Esophagus muscularis mucosa (tissue), 4 donors: ENCODE results near the gene POU5F1. TPM values are rescaled to one million over a fixed set of nuclear protein-coding genes. Genes with fewer than 3 reads are reported as not detected.

Source experiments
- DNase-seq: peaks from one replicate; pipeline ENCODE4 v3.0.0-alpha.2; 2017; ENCODE audit errors: extremely low spot score
- H3K27ac ChIP-seq, 4 donors: fragments of 200-600 bp; sonication (generic); replicated peaks in 1 of 4; 1 replicate in 3 of 4; 2 replicates in 1 of 4; pipeline ENCODE4 v1.5.1; 2016 to 2019; ENCODE audit warnings: mild to moderate bottlenecking in 1 of 4
- H3K27me3 ChIP-seq, 4 donors: fragments of 200-600 bp; sonication (generic); one replicate each; pipeline versions ENCODE4 v1.5.1 to v1.6.0; 2016 to 2019
- H3K36me3 ChIP-seq, 4 donors: fragments of 200-600 bp; sonication (generic); one replicate each; pipeline ENCODE4 v1.5.1; 2016 to 2019
- H3K4me1 ChIP-seq, 4 donors: fragments of 200-600 bp; sonication (generic); one replicate each; pipeline ENCODE4 v1.5.1; 2016 to 2019
- H3K4me3 ChIP-seq, 4 donors: fragments of 200-600 bp; sonication (generic); 1 replicate in 2 of 4; 2 replicates in 2 of 4; pipeline ENCODE4 v1.5.1; 2016 to 2019; ENCODE audit warnings: mild to moderate bottlenecking in 4 of 4, moderate library complexity in 1 of 4
- H3K9me3 ChIP-seq, 4 donors: fragments of 200-600 bp; sonication (generic); 1 replicate in 3 of 4; 2 replicates in 1 of 4; pipeline ENCODE4 v1.5.1; 2016 to 2019
- EP300 ChIP-seq: sonication (generic); formaldehyde crosslinking; IDR thresholded peaks from one replicate; pipeline ENCODE4 v1.6.1; 2017; ENCODE audit warnings: antibody characterized with exemption
- POLR2A ChIP-seq: fragments of 450-650 bp; IDR thresholded peaks from one replicate; pipeline ENCODE4 v1.6.1; 2017; ENCODE audit warnings: antibody characterized with exemption, moderate library complexity, mild to moderate bottlenecking, low read depth
- POLR2AphosphoS5 ChIP-seq, 2 donors: sonication (generic); formaldehyde crosslinking; IDR thresholded peaks; one replicate each; pipeline ENCODE4 v1.6.1; 2017; ENCODE audit warnings: antibody characterized with exemption in 2 of 2
- WGBS: methylation state at CpG from one replicate; pipeline ENCODE4 v1.1.5; 2018; 5-methylcytosine and 5-hydroxymethylcytosine counted together
- intact Hi-C: fragments of 100-400 bp; cut with DNase I; formaldehyde crosslinking; loops from one replicate; pipeline ENCODE4 v1.15.1; 2023
- total RNA-seq, 4 donors: library from RNA; depleted of rRNA; stranded (reverse); fragments of >200 nt; gene quantifications; one replicate each; pipeline versions ENCODE4 v1.1.0 to v1.2.1, GENCODE V29; 2016
- TF ChIP-seq, protein P1 (sequence below), 3 experiments: fragments of 200-600 bp in 2 of 3; fragments of 450-650 bp in 1 of 3; sonication (generic) in 2 of 3; IDR thresholded peaks; one replicate each; pipeline ENCODE4 v1.5.1; 2017 to 2019; ENCODE audit warnings: antibody characterized with exemption in 3 of 3, mild to moderate bottlenecking in 2 of 3, moderate library complexity in 1 of 3

POU5F1 gene
- total RNA-seq, 4 donors from 2014 or later = 1.3 TPM; not detected in 3

DNA sequence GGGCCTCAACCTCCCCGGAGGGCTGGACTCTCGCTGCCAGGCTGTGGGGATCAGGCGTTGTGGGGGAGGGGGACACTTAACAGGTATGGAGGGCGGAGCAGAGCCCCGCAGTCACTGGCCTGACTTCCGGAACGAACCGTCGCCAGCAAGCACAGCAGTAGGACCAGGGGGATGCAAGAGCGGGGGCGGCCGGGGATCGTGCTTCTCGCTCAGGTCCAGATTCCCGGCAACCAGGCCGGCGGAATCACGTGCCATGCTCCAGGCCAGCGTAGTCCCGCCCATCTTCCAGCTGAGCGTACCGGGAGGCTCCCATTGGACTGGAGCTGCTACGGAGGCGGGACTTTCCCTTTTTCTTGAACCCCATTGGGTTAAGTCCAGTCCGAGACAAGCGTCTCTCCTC, 10.0 kb upstream of the POU5F1 start:
- Histone ChIP-seq H3K27ac (peak overlapping the region in 2 of 4 donors; percentile 46 to 58), H3K36me3 (no peaks in the 10 kb centered on the region), H3K4me3 (peak overlapping the region; percentile 26 to 52 (median 48)), H3K9me3 (no peaks in the 10 kb centered on the region), H3K4me1 (peaks cover 0 to 19% (median 6%) of the 10 kb centered on the region in 4 donors), H3K27me3 (no peaks in the 10 kb centered on the region)
- TF ChIP-seq POLR2A (no peak), POLR2AphosphoS5 (IDR thresholded peaks at IDR 0.05) (peak in 1 of 2 donors; percentile 15)
- DNase-seq = no peak
- intact Hi-C loops = no loop called here
- WGBS = 82% methylated on average over 16 of the region's 26 CpGs

DNA sequence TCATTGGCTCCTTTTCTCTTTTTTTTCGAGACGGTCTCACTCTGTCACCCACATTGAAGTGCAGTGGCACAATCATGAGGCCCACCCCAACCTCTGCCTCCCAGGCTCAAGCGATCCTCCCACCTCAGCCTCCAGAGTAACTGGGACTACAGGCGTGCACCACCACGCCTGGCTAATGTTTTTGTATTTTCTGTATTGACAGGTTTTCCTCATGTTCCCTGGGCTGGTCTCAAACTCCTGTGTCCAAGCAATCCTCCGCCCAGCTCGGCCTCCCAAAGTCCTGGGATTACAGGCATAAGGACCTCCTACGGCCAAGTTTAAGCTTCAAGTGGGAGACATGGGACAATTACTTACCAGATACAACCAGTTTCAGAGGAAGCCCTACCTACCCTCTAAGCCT, 9.4 kb upstream of the POU5F1 start:
- DNase-seq = no peak
- H3K27ac ChIP-seq = peak overlapping the region in 1 of 4 donors; percentile 58
- TF ChIP-seq, protein P1, sequence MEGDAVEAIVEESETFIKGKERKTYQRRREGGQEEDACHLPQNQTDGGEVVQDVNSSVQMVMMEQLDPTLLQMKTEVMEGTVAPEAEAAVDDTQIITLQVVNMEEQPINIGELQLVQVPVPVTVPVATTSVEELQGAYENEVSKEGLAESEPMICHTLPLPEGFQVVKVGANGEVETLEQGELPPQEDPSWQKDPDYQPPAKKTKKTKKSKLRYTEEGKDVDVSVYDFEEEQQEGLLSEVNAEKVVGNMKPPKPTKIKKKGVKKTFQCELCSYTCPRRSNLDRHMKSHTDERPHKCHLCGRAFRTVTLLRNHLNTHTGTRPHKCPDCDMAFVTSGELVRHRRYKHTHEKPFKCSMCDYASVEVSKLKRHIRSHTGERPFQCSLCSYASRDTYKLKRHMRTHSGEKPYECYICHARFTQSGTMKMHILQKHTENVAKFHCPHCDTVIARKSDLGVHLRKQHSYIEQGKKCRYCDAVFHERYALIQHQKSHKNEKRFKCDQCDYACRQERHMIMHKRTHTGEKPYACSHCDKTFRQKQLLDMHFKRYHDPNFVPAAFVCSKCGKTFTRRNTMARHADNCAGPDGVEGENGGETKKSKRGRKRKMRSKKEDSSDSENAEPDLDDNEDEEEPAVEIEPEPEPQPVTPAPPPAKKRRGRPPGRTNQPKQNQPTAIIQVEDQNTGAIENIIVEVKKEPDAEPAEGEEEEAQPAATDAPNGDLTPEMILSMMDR (IDR thresholded peaks at IDR 0.05) = no peak
- TF ChIP-seq POLR2A (no peak), EP300 (no peak), POLR2AphosphoS5 (IDR thresholded peaks at IDR 0.05) (no peak)

DNA sequence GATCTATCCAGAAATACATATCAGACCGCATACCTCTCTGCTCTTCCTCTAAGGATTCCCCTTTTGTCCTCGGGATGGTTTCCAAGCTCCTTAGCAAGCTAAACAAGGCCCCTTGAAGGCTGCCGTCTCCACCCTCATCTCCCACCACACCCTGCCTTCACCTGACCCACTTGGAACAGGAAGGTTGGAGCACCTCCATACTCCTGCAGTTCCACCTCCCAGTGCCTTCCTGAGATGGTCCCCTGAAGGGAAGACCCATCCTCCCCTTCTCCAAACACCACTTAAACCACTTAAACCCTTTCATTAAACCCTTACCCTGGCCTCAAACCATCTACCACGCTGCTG, 8.5 kb upstream of the POU5F1 start:
- DNase-seq = no peak
- Histone ChIP-seq H3K27ac (no peak overlapping the region), H3K36me3 (no peaks in the 10 kb centered on the region), H3K4me1 (peaks cover 0 to 19% (median 6%) of the 10 kb centered on the region in 4 donors), H3K9me3 (no peaks in the 10 kb centered on the region), H3K4me3 (no peak overlapping the region), H3K27me3 (no peaks in the 10 kb centered on the region)
- intact Hi-C loops = no loop called here
- TF ChIP-seq, protein P1 (IDR thresholded peaks at IDR 0.05) = no peak
- TF ChIP-seq POLR2AphosphoS5 (IDR thresholded peaks at IDR 0.05) (no peak), POLR2A (no peak), EP300 (no peak)
- 78% methylated on average over 4 of the region's 4 CpGs for WGBS

More for the DNA sequence above, 9.4 kb upstream of the POU5F1 start:
- Histone ChIP-seq H3K4me3 (peak overlapping the region; percentile 26 to 52 (median 48)), H3K4me1 (peaks cover 0 to 19% (median 6%) of the 10 kb centered on the region in 4 donors), H3K9me3 (no peaks in the 10 kb centered on the region), H3K36me3 (no peaks in the 10 kb centered on the region), H3K27me3 (no peaks in the 10 kb centered on the region)
- intact Hi-C loops = no loop called here
- WGBS = 97% methylated on average over 8 of the region's 8 CpGs

DNA sequence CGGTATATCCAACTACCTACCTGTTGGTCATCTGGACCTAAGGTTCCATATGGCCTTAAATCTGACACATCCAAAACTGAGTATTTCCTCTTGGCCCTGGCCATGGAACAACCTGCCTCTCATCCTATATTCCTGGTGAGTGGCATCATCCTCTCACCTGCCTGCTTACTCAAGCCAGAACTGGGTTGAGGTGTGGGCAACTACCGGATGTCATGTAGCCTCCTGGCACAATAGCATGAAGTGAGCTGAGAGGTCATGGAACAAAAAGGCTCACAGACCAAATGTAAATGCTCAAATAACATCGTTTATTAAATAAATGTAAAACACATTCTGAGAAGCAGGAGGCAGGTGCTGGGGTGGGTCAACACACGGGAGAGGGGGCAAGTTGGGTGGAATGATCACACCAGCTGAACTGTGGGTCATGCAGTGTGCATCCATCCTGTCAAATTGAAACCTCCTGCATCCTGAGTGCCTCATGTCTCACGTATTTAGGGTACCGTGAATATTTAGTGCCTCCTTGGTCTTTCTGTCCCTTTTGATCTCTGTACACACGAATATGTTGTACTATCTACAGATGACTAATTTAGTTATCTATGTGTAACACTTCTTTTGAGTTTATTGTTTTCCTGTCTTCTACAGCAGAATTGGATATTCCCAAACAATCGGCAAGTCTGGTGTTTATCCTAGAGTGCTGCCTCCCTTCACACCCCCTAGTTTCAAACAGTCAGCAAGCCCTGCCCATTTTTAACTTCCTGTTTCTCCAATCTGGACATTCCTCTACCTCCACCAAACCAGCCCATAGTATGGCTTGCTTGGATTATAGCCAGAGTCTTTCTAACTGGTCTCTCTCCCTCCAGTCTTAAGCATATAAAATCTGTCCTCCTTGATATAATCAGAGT, 7.9 kb upstream of the POU5F1 start:
- H3K36me3 ChIP-seq = no peaks in the 10 kb centered on the region
- H3K9me3 ChIP-seq = no peaks in the 10 kb centered on the region
- WGBS = 57% methylated on average over 8 of the region's 8 CpGs
- intact Hi-C loops = no loop called here
- peaks cover 0 to 19% (median 6%) of the 10 kb centered on the region in 4 donors for H3K4me1 ChIP-seq
- no peak for DNase-seq
- H3K27me3 ChIP-seq = no peaks in the 10 kb centered on the region
- no peak overlapping the region for H3K27ac ChIP-seq
- TF ChIP-seq, protein P1 (IDR thresholded peaks at IDR 0.05) = no peak
- TF ChIP-seq EP300 (no peak), POLR2A (no peak), POLR2AphosphoS5 (IDR thresholded peaks at IDR 0.05) (no peak)
- no peak overlapping the region for H3K4me3 ChIP-seq

DNA sequence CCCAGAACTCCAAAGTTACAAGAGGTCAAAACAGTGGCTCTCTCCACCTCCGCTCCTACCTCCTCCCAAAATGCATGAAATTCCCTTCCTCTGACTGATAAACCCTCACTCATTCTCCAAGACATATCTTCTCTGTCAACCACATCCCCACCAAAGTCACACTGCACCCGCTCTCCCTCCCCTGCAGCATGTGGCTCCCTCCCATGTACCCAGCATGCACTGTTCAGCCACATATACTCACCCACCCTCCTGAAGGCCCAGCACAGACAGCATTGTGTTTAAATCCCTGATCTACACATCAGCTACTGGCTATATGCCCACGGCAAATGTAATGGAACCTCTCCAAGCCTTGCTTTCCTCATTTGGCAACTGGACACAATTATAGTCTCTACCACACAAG, 5.5 kb upstream of the POU5F1 start:
- 72% methylated on average over 3 of the region's 3 CpGs for WGBS
- intact Hi-C loops = no loop called here
- no peaks in the 10 kb centered on the region for H3K27me3 ChIP-seq

More for the DNA sequence above, 5.5 kb upstream of the POU5F1 start:
- TF ChIP-seq EP300 = no peak
- TF ChIP-seq, protein P1 (IDR thresholded peaks at IDR 0.05) = no peak
- TF ChIP-seq POLR2A = no peak
- no peak for TF ChIP-seq POLR2AphosphoS5 (IDR thresholded peaks at IDR 0.05)
- no peaks in the 10 kb centered on the region for H3K9me3 ChIP-seq
- peaks cover 0 to 16% (median 8%) of the 10 kb centered on the region in 4 donors for H3K4me1 ChIP-seq
- no peak overlapping the region for H3K27ac ChIP-seq
- DNase-seq = no peak
- H3K36me3 ChIP-seq = no peaks in the 10 kb centered on the region
- no peak overlapping the region for H3K4me3 ChIP-seq
